Neural cell (in vitro differentiated cells): ENCODE results near the gene XDH.

Source experiments
- EP300 ChIP-seq: fragments of 450-650 bp; conservative IDR thresholded peaks from 2 replicates; pipeline ENCODE4 v1.6.1; 2014; ENCODE audit warnings: antibody characterized with exemption, mild to moderate bottlenecking, moderate library complexity; ENCODE audit not compliant: poor library complexity, severe bottlenecking
- TF ChIP-seq, protein P1 (sequence below): fragments of 450-650 bp; IDR thresholded peaks from 2 replicates; pipeline ENCODE4 v1.5.1; 2014; ENCODE audit warnings: antibody characterized with exemption, mild to moderate bottlenecking, moderate library complexity; ENCODE audit not compliant: poor library complexity, severe bottlenecking

DNA sequence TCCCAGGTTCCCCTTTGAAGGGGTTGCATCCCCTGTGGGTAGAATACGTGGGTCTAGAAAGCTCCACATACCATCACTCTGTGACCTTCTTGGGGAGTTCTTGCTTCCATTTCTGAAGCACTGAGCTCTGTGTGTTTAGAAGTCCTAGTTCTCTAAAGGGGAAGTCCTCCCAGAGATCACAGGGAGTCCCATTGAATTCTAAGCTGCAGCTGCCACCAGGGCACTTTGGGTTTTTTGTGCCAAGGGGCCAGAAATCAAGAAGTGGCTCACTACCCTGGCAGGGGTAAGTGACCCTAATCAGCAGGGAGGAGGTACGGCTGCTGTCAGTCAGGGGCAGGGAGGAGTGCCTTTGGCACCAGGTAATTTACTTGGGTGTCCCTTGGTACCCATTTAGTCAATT is 109.7 kb downstream of the XDH start:
- TF ChIP-seq EP300 = no peak
- TF ChIP-seq, protein P1, sequence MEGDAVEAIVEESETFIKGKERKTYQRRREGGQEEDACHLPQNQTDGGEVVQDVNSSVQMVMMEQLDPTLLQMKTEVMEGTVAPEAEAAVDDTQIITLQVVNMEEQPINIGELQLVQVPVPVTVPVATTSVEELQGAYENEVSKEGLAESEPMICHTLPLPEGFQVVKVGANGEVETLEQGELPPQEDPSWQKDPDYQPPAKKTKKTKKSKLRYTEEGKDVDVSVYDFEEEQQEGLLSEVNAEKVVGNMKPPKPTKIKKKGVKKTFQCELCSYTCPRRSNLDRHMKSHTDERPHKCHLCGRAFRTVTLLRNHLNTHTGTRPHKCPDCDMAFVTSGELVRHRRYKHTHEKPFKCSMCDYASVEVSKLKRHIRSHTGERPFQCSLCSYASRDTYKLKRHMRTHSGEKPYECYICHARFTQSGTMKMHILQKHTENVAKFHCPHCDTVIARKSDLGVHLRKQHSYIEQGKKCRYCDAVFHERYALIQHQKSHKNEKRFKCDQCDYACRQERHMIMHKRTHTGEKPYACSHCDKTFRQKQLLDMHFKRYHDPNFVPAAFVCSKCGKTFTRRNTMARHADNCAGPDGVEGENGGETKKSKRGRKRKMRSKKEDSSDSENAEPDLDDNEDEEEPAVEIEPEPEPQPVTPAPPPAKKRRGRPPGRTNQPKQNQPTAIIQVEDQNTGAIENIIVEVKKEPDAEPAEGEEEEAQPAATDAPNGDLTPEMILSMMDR = no peak
